SK-N-SH (cell line): Measurements from ENCODE around the gene APOM. TPM values are rescaled to one million over a fixed set of nuclear protein-coding genes. Genes with fewer than 3 reads are reported as not detected.

Source experiments
- CTCF ChIA-PET: fragments of 300-600, 350-600 bp; formaldehyde crosslinking; extraction: SDS; loops from one replicate; lab custom pipeline; 2021; lab: Yijun Ruan, JAX
- POLR2A ChIA-PET: fragments of 350-600 bp; sonication (Branson Sonifier 250); formaldehyde crosslinking; extraction: SDS; loops from one replicate; lab custom pipeline; 2020; ENCODE audit warnings: antibody characterized with exemption, inconsistent platforms; lab: Yijun Ruan, JAX
- DNase-seq: peaks from one replicate; pipeline ENCODE4 v3.0.0; 2012
- H2AFZ ChIP-seq: fragments of 200-600 bp; sonication (generic); 2 replicates; pipeline ENCODE4 v1.8.1; 2016; ENCODE audit warnings: antibody characterized with exemption, mild to moderate bottlenecking, low read depth
- H3F3A ChIP-seq: fragments of 200-600 bp; sonication (generic); replicated peaks from 2 replicates; pipeline ENCODE3; 2016; ENCODE audit warnings: antibody characterized with exemption, mild to moderate bottlenecking; ENCODE audit not compliant: insufficient read depth
- H3K27ac ChIP-seq, 2 experiments: fragments of 200-500 bp in 1 of 2; fragments of 200-600 bp in 1 of 2; sonication (Bioruptor generic) in 1 of 2; sonication (generic), shearing (Covaris generic) in 1 of 2; 2 replicates each; pipeline versions ENCODE4 v1.5.1 to v1.6.1; 2014 to 2016; ENCODE audit warnings: low read depth in 2 of 2, inconsistent platforms in 1 of 2, low read length in 1 of 2, mild to moderate bottlenecking in 1 of 2, mixed read lengths in 1 of 2
- H3K27me3 ChIP-seq: fragments of 200-600 bp; sonication (generic), shearing (Covaris generic); 2 replicates; pipeline ENCODE4 v1.6.1; 2016; ENCODE audit warnings: mixed run types; ENCODE audit not compliant: insufficient read depth
- H3K36me3 ChIP-seq, 2 experiments: fragments of 200-500 bp in 1 of 2; fragments of 200-600 bp in 1 of 2; sonication (Bioruptor generic) in 1 of 2; sonication (generic) in 1 of 2; replicated peaks in 1 of 2; 2 replicates each; pipeline versions ENCODE3 to v1.5.1; 2014 to 2016; ENCODE audit warnings: low read length in 1 of 2, mild to moderate bottlenecking in 1 of 2; ENCODE audit not compliant: insufficient read depth in 2 of 2, control insufficient read depth in 1 of 2
- H3K4me1 ChIP-seq, 2 experiments: fragments of 200-500 bp in 1 of 2; fragments of 200-600 bp in 1 of 2; sonication (Bioruptor generic) in 1 of 2; sonication (generic), shearing (Covaris generic) in 1 of 2; 2 replicates each; pipeline versions ENCODE4 v1.5.1 to v1.6.1; 2014 to 2016; ENCODE audit warnings: low read depth in 1 of 2, low read length in 1 of 2, mixed run types in 1 of 2; ENCODE audit not compliant: insufficient read depth in 2 of 2, control insufficient read depth in 1 of 2
- H3K4me2 ChIP-seq: fragments of 200-600 bp; sonication (generic), shearing (Covaris generic); 2 replicates; pipeline ENCODE4 v1.6.1; 2017; ENCODE audit warnings: mixed run types
- H3K4me3 ChIP-seq, 2 experiments: fragments of 200-500 bp in 1 of 2; fragments of 200-600 bp in 1 of 2; sonication (Bioruptor generic) in 1 of 2; sonication (generic), shearing (Covaris generic) in 1 of 2; 2 replicates each; pipeline versions ENCODE4 v1.5.1 to v1.8.1; 2014 to 2016; ENCODE audit warnings: low read depth in 2 of 2, inconsistent platforms in 1 of 2, low read length in 1 of 2, mild to moderate bottlenecking in 1 of 2, mixed read lengths in 1 of 2, moderate library complexity in 1 of 2
- H3K79me2 ChIP-seq: fragments of 200-600 bp; sonication (generic); 2 replicates; pipeline ENCODE4 v1.8.1; 2017; ENCODE audit warnings: mild to moderate bottlenecking; ENCODE audit not compliant: insufficient read depth
- H3K9ac ChIP-seq: fragments of 200-600 bp; sonication (generic); 2 replicates; pipeline ENCODE4 v1.6.1; 2017; ENCODE audit warnings: mixed run types
- H3K9me2 ChIP-seq: fragments of 200-600 bp; sonication (generic); 2 replicates; pipeline ENCODE4 v1.6.1; 2017; ENCODE audit warnings: mixed run types
- H3K9me3 ChIP-seq: fragments of 200-600 bp; sonication (generic); 2 replicates; pipeline ENCODE4 v1.6.1; 2017; ENCODE audit warnings: mixed run types, mild to moderate bottlenecking, moderate library complexity
- H4K20me1 ChIP-seq: fragments of 200-600 bp; sonication (generic); 2 replicates; pipeline ENCODE4 v1.6.1; 2017; ENCODE audit warnings: mild to moderate bottlenecking, mixed run types; ENCODE audit not compliant: insufficient read depth
- ELF1 ChIP-seq: IDR thresholded peaks from 2 replicates; pipeline ENCODE4 v1.4.0; 2012
- EZH2phosphoT487 ChIP-seq: fragments of 200-600 bp; sonication (generic); IDR thresholded peaks from 2 replicates; pipeline ENCODE4 v1.6.1; 2017; ENCODE audit warnings: low read depth, mixed run types, mild to moderate bottlenecking, antibody characterized with exemption, moderate library complexity, borderline replicate concordance
- FOSL2 ChIP-seq: IDR thresholded peaks from 2 replicates; pipeline ENCODE4 v1.4.0; 2012; ENCODE audit warnings: low read depth, mild to moderate bottlenecking, moderate library complexity, borderline replicate concordance
- FOXM1 ChIP-seq: IDR thresholded peaks from 2 replicates; pipeline ENCODE4 v1.4.0; 2012; ENCODE audit warnings: low read depth, mild to moderate bottlenecking
- GATA2 ChIP-seq: sonication (generic); formaldehyde crosslinking; IDR thresholded peaks from 2 replicates; pipeline ENCODE4 v1.5.0; 2020; ENCODE audit warnings: mild to moderate bottlenecking, missing genetic modification reagents
- MXI1 ChIP-seq: IDR thresholded peaks from 2 replicates; pipeline ENCODE4 v1.6.1; 2012; ENCODE audit warnings: mild to moderate bottlenecking, low read depth, low read length, improper control_type of control experiment
- PBX3 ChIP-seq: IDR thresholded peaks from 2 replicates; pipeline ENCODE4; 2012
- RAD21 ChIP-seq: IDR thresholded peaks from 2 replicates; pipeline ENCODE4 v1.6.1; 2012; ENCODE audit warnings: mild to moderate bottlenecking, low read length
- SIN3A ChIP-seq: IDR thresholded peaks from 2 replicates; pipeline ENCODE4 v1.6.1; 2012; ENCODE audit warnings: low read depth, mild to moderate bottlenecking, low read length, moderate library complexity, borderline replicate concordance
- SMC3 ChIP-seq: IDR thresholded peaks from 2 replicates; pipeline ENCODE4 v1.6.1; 2012; ENCODE audit warnings: low read depth, low read length, improper control_type of control experiment
- TAF1 ChIP-seq: IDR thresholded peaks from 2 replicates; pipeline ENCODE4 v1.6.1; 2012; ENCODE audit warnings: low read depth, mild to moderate bottlenecking, low read length, moderate library complexity, borderline replicate concordance
- TEAD4 ChIP-seq: IDR thresholded peaks from 2 replicates; pipeline ENCODE4 v1.4.0; 2012; ENCODE audit warnings: mild to moderate bottlenecking, borderline replicate concordance; ENCODE audit not compliant: insufficient read depth
- WGBS: methylation state at CpG from one replicate; pipeline ENCODE4 v1.1.6; 2017; ENCODE audit warnings: low lambda C conversion rate; 5-methylcytosine and 5-hydroxymethylcytosine counted together
- polyA plus RNA-seq, 3 experiments: library from polyadenylated mRNA; depleted of rRNA; stranded (reverse); fragments of >200 nt; gene quantifications; 2 replicates each; pipeline ENCODE4 v1.2.3, GENCODE V29; 2012
- TF ChIP-seq, protein P1 (sequence below): fragments of 200-600 bp; sonication (generic); IDR thresholded peaks from 2 replicates; pipeline ENCODE4 v1.6.1; 2017; ENCODE audit warnings: antibody characterized with exemption, mild to moderate bottlenecking, moderate library complexity
- TF ChIP-seq, protein P2 (sequence below): IDR thresholded peaks from 2 replicates; pipeline ENCODE4 v1.4.0; 2012; ENCODE audit warnings: low read depth
- TF ChIP-seq, protein P3 (sequence below): IDR thresholded peaks from 2 replicates; pipeline ENCODE4 v1.4.0; 2012; ENCODE audit warnings: low read depth, borderline replicate concordance
- TF ChIP-seq, protein P4 (sequence below): fragments of 150-350 bp; IDR thresholded peaks from 2 replicates; pipeline ENCODE4 v1.6.1; 2016; ENCODE audit warnings: mild to moderate bottlenecking, low read depth, low read length

The APOM gene
- polyA plus RNA-seq, 1 of the 3 experiments (the other 2 are of a cell fraction): 6.8 TPM

- no peak for DNase-seq
- peaks cover 18 to 56% of the 10 kb centered on the region in 2 experiments for H3K36me3 ChIP-seq
- TF ChIP-seq, protein P1, sequence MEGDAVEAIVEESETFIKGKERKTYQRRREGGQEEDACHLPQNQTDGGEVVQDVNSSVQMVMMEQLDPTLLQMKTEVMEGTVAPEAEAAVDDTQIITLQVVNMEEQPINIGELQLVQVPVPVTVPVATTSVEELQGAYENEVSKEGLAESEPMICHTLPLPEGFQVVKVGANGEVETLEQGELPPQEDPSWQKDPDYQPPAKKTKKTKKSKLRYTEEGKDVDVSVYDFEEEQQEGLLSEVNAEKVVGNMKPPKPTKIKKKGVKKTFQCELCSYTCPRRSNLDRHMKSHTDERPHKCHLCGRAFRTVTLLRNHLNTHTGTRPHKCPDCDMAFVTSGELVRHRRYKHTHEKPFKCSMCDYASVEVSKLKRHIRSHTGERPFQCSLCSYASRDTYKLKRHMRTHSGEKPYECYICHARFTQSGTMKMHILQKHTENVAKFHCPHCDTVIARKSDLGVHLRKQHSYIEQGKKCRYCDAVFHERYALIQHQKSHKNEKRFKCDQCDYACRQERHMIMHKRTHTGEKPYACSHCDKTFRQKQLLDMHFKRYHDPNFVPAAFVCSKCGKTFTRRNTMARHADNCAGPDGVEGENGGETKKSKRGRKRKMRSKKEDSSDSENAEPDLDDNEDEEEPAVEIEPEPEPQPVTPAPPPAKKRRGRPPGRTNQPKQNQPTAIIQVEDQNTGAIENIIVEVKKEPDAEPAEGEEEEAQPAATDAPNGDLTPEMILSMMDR: no peak
- TF ChIP-seq, protein P2, sequence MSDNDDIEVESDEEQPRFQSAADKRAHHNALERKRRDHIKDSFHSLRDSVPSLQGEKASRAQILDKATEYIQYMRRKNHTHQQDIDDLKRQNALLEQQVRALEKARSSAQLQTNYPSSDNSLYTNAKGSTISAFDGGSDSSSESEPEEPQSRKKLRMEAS: no peak
- no peak for TF ChIP-seq GATA2 (CRISPR knock-in tag)
- no peak for TF ChIP-seq ELF1
- TF ChIP-seq TAF1: no peak
- TF ChIP-seq PBX3: no peak
- TF ChIP-seq FOXM1: no peak
- TF ChIP-seq EZH2phosphoT487: no peak
- TF ChIP-seq, protein P3, sequence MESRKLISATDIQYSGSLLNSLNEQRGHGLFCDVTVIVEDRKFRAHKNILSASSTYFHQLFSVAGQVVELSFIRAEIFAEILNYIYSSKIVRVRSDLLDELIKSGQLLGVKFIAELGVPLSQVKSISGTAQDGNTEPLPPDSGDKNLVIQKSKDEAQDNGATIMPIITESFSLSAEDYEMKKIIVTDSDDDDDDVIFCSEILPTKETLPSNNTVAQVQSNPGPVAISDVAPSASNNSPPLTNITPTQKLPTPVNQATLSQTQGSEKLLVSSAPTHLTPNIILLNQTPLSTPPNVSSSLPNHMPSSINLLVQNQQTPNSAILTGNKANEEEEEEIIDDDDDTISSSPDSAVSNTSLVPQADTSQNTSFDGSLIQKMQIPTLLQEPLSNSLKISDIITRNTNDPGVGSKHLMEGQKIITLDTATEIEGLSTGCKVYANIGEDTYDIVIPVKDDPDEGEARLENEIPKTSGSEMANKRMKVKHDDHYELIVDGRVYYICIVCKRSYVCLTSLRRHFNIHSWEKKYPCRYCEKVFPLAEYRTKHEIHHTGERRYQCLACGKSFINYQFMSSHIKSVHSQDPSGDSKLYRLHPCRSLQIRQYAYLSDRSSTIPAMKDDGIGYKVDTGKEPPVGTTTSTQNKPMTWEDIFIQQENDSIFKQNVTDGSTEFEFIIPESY: no peak
- no peak for TF ChIP-seq FOSL2
- no peak for TF ChIP-seq SIN3A
- no peak for TF ChIP-seq TEAD4
- TF ChIP-seq MXI1: no peak
- no peak for TF ChIP-seq RAD21
- TF ChIP-seq SMC3: no peak
- TF ChIP-seq, protein P4, sequence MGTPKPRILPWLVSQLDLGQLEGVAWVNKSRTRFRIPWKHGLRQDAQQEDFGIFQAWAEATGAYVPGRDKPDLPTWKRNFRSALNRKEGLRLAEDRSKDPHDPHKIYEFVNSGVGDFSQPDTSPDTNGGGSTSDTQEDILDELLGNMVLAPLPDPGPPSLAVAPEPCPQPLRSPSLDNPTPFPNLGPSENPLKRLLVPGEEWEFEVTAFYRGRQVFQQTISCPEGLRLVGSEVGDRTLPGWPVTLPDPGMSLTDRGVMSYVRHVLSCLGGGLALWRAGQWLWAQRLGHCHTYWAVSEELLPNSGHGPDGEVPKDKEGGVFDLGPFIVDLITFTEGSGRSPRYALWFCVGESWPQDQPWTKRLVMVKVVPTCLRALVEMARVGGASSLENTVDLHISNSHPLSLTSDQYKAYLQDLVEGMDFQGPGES: no peak
- CTCF ChIA-PET: interaction anchor here (1.1 to 4.5 kb wide), 6 partner anchors 9 to 139 kb away, joined by 4 to 29 read pairs (median 7); partner anchors contain the start of genes C6orf47, LY6G5C and VARS1
- H2AFZ ChIP-seq: no peak overlapping the region
- no peaks in the 10 kb centered on the region for H3K79me2 ChIP-seq
- H3K27ac ChIP-seq: no peak overlapping the region
- no peaks in the 10 kb centered on the region for H4K20me1 ChIP-seq
- no peaks in the 10 kb centered on the region for H3F3A ChIP-seq
- no peak overlapping the region for H3K9ac ChIP-seq
- POLR2A ChIA-PET: no interaction called here
- H3K27me3 ChIP-seq: no peaks in the 10 kb centered on the region
- H3K4me3 ChIP-seq: no peak overlapping the region
- no peak overlapping the region for H3K4me2 ChIP-seq
- 97% methylated on average over 6 of the region's 6 CpGs for WGBS
- no peaks in the 10 kb centered on the region for H3K9me3 ChIP-seq
- no peaks in the 10 kb centered on the region for H3K4me1 ChIP-seq
- no peaks in the 10 kb centered on the region for H3K9me2 ChIP-seq
Observed at GRCh38 chr6:31691078-31691463, 35.4 kb downstream of the APOM start.
